CD4-positive, alpha-beta T cell (primary cell): Measurements from ENCODE around the gene NR2F1-AS1. TPM values are rescaled to one million over a fixed set of nuclear protein-coding genes. Genes with fewer than 3 reads are reported as not detected.

Source experiments
- ATAC-seq: fragments of 200-7000 bp; cut with Tn5 transposase; one replicate; pipeline ENCODE4 v1.10.0; 2022; ENCODE audit warnings: mild to moderate bottlenecking; ENCODE audit not compliant: poor library complexity
- CTCF ChIA-PET: fragments of 350-600 bp; sonication (Branson Sonifier 250); formaldehyde crosslinking; loops from one replicate; lab custom pipeline; 2021; ENCODE audit warnings: antibody characterized with exemption, inconsistent platforms; lab: Charles Lee
- POLR2A ChIA-PET: fragments of 350-600 bp; sonication (Branson Sonifier 250); formaldehyde crosslinking; loops from one replicate; lab custom pipeline; 2021; ENCODE audit warnings: antibody characterized with exemption, inconsistent platforms; lab: Charles Lee
- DNase-seq, 14 experiments: peaks; one replicate each; pipeline ENCODE4 v3.0.0-alpha.2; 2013 to 2020; ENCODE audit warnings: mixed read lengths in 2 of 14
- H3K27ac ChIP-seq, 2 donors: one replicate each; pipeline versions ENCODE4 v1.5.1 to v1.7.0; 2013; ENCODE audit warnings: low read length in 2 of 2, low read depth in 1 of 2, mild to moderate bottlenecking in 1 of 2
- H3K27me3 ChIP-seq, 2 experiments: 1 replicate in 1 of 2; 2 replicates in 1 of 2; pipeline versions ENCODE4 v1.6.1 to v1.7.0; 2013; ENCODE audit warnings: low read length in 2 of 2, control low read depth in 1 of 2, mild to moderate bottlenecking in 1 of 2, moderate library complexity in 1 of 2; ENCODE audit not compliant: insufficient read depth in 2 of 2, control insufficient read depth in 1 of 2
- H3K36me3 ChIP-seq: one replicate; pipeline ENCODE4 v1.6.1; 2013; ENCODE audit warnings: low read length, control low read depth; ENCODE audit not compliant: insufficient read depth
- H3K4me1 ChIP-seq: one replicate; pipeline ENCODE4 v1.6.1; 2013; ENCODE audit warnings: low read length, control low read depth; ENCODE audit not compliant: insufficient read depth
- H3K4me3 ChIP-seq: one replicate; pipeline ENCODE4 v1.5.1; 2013; ENCODE audit warnings: mild to moderate bottlenecking, low read length, moderate library complexity
- H3K9me3 ChIP-seq, 2 experiments: 1 replicate in 1 of 2; 2 replicates in 1 of 2; pipeline versions ENCODE4 v1.6.1 to v1.7.0; 2013; ENCODE audit warnings: low read length in 2 of 2, mild to moderate bottlenecking in 2 of 2, control low read depth in 1 of 2, moderate library complexity in 1 of 2; ENCODE audit not compliant: control insufficient read depth in 1 of 2, insufficient read depth in 1 of 2
- H3K27ac Mint-ChIP-seq: one replicate; pipeline ENCODE4 v1.8.0; 2020; ENCODE audit warnings: mixed read lengths
- H3K27me3 Mint-ChIP-seq: one replicate; pipeline ENCODE4 v1.8.0; 2021; ENCODE audit warnings: mixed read lengths
- H3K36me3 Mint-ChIP-seq: one replicate; pipeline ENCODE4 v1.8.0; 2021; ENCODE audit warnings: low read depth, mixed read lengths
- H3K4me1 Mint-ChIP-seq: one replicate; pipeline ENCODE4 v1.8.0; 2021; ENCODE audit warnings: low read depth, mixed read lengths
- H3K4me3 Mint-ChIP-seq: one replicate; pipeline ENCODE4 v1.8.0; 2020; ENCODE audit warnings: mild to moderate bottlenecking, mixed read lengths
- H3K9me3 Mint-ChIP-seq: one replicate; pipeline ENCODE4 v1.8.0; 2020; ENCODE audit warnings: mixed read lengths
- intact Hi-C, 2 experiments: fragments of 100-400 bp; cut with DNase I in 1 of 2; cut with micrococcal nuclease in 1 of 2; formaldehyde crosslinking; loops; one replicate each; pipeline versions ENCODE4 v1.15.1 to v1.9.0; 2023 to 2025; cut with DNase I, micrococcal nuclease
- total RNA-seq, 174 experiments: library from RNA in 2 of 174; stranded (reverse) in 2 of 174; gene quantifications; one replicate each; pipeline ENCODE4 v1.2.3 and lab custom pipeline; 2021 to 2026
- TF ChIP-seq, protein P1 (sequence below): fragments of 200-600 bp; IDR thresholded peaks from one replicate; pipeline ENCODE4 v1.8.0; 2022; ENCODE audit warnings: antibody characterized with exemption, mild to moderate bottlenecking

Gene NR2F1-AS1
- total RNA-seq, 2 experiments from 2014 or later, result not detected

DNA sequence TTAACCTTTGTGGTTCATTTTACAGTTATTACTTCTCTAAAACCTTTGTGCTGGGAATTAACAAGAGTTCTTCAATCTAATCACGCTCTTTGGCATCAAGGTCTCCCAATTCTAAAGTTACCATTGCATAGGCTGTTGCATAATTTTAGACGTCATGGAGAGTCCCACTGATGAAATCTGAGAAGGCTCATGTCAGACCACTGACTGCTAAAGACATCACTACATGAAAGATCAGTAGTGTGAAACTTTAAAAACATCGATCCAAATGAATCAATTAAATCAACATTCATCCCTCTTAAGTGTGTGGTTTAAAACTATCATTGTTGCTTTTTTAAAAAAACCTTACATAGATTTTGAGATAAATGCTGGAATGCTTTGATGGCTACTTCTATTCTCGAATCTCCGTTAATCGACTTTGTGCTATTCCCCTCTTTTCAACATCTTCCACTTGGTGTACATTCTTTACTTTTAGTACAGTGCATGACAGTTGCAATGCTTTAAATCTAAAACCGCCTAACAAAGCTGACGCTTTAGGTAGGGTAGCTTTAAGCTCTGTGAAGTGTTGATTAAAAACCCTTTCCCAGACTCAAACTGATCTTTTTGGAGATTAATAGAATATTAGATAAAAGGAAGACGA, 35.6 kb upstream of the NR2F1-AS1 start:
- H3K36me3 Mint-ChIP-seq, result peaks cover 3% of the 10 kb centered on the region
- TF ChIP-seq, protein P1, sequence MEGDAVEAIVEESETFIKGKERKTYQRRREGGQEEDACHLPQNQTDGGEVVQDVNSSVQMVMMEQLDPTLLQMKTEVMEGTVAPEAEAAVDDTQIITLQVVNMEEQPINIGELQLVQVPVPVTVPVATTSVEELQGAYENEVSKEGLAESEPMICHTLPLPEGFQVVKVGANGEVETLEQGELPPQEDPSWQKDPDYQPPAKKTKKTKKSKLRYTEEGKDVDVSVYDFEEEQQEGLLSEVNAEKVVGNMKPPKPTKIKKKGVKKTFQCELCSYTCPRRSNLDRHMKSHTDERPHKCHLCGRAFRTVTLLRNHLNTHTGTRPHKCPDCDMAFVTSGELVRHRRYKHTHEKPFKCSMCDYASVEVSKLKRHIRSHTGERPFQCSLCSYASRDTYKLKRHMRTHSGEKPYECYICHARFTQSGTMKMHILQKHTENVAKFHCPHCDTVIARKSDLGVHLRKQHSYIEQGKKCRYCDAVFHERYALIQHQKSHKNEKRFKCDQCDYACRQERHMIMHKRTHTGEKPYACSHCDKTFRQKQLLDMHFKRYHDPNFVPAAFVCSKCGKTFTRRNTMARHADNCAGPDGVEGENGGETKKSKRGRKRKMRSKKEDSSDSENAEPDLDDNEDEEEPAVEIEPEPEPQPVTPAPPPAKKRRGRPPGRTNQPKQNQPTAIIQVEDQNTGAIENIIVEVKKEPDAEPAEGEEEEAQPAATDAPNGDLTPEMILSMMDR, result no peak
- H3K4me3 Mint-ChIP-seq, result no peak overlapping the region
- peaks cover 0 to 5% of the 10 kb centered on the region in 2 experiments for H3K9me3 ChIP-seq
- no peak overlapping the region for H3K27ac ChIP-seq
- peaks cover 14% of the 10 kb centered on the region for H3K4me1 ChIP-seq
- peaks cover 72% of the 10 kb centered on the region for H3K27me3 Mint-ChIP-seq
- DNase-seq (no peak), ATAC-seq (no peak)
- no peaks in the 10 kb centered on the region for H3K9me3 Mint-ChIP-seq
- no peak overlapping the region for H3K27ac Mint-ChIP-seq
- POLR2A ChIA-PET, result no interaction called here
- intact Hi-C loops, result loop anchor here (5.0 to 10.0 kb wide), 2 partner anchors 34 to 498 kb away; partner anchors contain the start of genes NR2F1 (in 1 of the 2) and NR2F1-AS1 (in 1 of the 2)
- CTCF ChIA-PET, result no interaction called here
- H3K4me1 Mint-ChIP-seq, result peaks cover 19% of the 10 kb centered on the region
- H3K36me3 ChIP-seq, result no peaks in the 10 kb centered on the region
- peaks cover 20 to 31% of the 10 kb centered on the region in 2 experiments for H3K27me3 ChIP-seq
- no peak overlapping the region for H3K4me3 ChIP-seq

DNA sequence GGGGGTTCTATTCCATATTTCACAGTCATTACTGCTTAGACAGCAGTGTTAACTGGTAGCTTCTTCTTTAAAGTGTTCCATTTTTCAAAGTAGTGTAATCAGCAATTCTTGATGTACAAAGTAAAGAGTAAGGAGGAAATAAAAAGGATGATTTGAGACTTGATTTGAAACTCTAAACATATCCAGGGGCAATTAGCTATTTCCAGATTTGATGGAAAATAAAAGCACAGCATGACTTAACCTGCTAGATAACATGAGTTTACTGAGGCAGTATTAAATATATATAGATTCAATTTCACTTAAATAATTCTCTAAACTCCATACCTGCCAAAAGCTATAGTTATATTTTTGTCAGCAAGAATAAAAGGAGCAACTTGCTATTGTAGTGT, 31.8 kb upstream of the NR2F1-AS1 start:
- Mint-ChIP-seq H3K4me1 (peaks cover 13% of the 10 kb centered on the region), H3K9me3 (no peaks in the 10 kb centered on the region), H3K36me3 (no peaks in the 10 kb centered on the region), H3K27ac (no peak overlapping the region), H3K4me3 (no peak overlapping the region), H3K27me3 (peaks cover 96% of the 10 kb centered on the region)
- Histone ChIP-seq H3K27me3 (peaks cover 44 to 65% of the 10 kb centered on the region in 2 experiments), H3K36me3 (no peaks in the 10 kb centered on the region), H3K9me3 (peaks cover 5 to 12% of the 10 kb centered on the region in 2 experiments), H3K4me1 (peaks cover 4% of the 10 kb centered on the region), H3K4me3 (no peak overlapping the region), H3K27ac (no peak overlapping the region)
- intact Hi-C loops, result loop anchor here in 1 of 2 experiments (10.0 kb wide), 1 partner anchor 502 kb away; a partner anchor contains a TSS
- DNase-seq, result no peak
- no peak for ATAC-seq
- CTCF ChIA-PET, result interaction anchor here (0.9 to 1.3 kb wide), 2 partner anchors 12 to 22 kb away, joined by 3 read pairs; no protein-coding TSS in a partner anchor
- POLR2A ChIA-PET, result interaction anchor here (0.8 to 2.1 kb wide), 2 partner anchors 9 to 13 kb away, joined by 3 to 4 read pairs; no protein-coding TSS in a partner anchor
- TF ChIP-seq, protein P1, result no peak

DNA sequence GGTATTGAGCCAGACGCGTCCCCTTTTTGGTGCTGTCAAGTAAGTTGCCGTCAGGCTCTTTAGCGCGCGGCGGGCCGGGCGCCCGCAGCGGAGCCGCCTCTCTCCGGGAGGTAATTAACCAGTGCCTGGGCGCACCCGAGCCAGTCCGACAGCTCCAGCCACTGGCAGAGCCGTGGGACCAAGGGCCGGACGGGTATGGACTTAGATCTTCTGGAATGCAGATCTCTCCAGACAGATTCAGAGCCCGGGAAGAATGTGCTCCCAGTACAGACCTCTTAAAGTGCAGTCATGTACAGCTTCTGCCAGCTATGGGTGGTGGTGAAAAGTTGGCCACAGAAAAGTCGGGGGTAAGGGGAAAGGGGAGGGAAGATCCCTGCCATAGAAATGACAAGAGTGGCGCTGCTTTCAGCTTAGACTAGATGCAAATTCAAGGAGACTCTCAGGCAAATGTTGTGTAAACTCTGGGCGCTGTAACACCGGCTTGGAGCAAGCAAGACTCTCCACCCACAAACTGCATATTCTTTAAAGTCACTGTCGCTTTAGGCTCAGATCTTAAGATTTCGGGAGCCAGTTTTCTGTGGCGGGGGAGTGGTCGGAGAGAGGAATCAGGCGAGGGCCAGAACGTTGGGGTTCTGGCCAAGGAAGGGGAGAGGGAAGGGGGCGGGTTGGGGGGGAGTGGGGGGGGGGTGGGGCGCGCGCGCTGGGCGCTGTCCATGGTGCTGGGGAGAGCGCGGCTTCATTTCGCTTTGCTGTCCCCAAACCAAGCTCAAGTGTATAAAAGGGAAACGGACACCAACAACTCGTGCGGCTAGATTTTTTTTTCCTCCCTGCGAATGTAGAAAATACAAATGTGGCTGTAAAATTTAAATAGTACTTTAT, 31.2 kb upstream of the NR2F1-AS1 start:
- ChIA-PET POLR2A (interaction anchor here (0.6 to 2.1 kb wide), 4 partner anchors 8 to 1930 kb away, joined by 3 to 6 read pairs (median 4); no protein-coding TSS in a partner anchor), CTCF (interaction anchor here (0.9 to 1.3 kb wide), 2 partner anchors 13 to 23 kb away, joined by 3 read pairs; no protein-coding TSS in a partner anchor)
- Mint-ChIP-seq H3K27me3 (peaks cover 97% of the 10 kb centered on the region), H3K27ac (no peak overlapping the region), H3K4me3 (no peak overlapping the region), H3K4me1 (peaks cover 20% of the 10 kb centered on the region), H3K36me3 (no peaks in the 10 kb centered on the region), H3K9me3 (no peaks in the 10 kb centered on the region)
- DNase-seq (peak in 4 of 14 experiments; percentile 10 to 51 (median 27)), ATAC-seq (peak; percentile 29)
- intact Hi-C loops, result loop anchor here in 1 of 2 experiments (10.0 kb wide), 1 partner anchor 503 kb away; a partner anchor contains a TSS
- Histone ChIP-seq H3K9me3 (peaks cover 5 to 12% of the 10 kb centered on the region in 2 experiments), H3K36me3 (no peaks in the 10 kb centered on the region), H3K4me3 (no peak overlapping the region), H3K27me3 (peaks cover 50 to 72% of the 10 kb centered on the region in 2 experiments), H3K4me1 (peaks cover 10% of the 10 kb centered on the region), H3K27ac (no peak overlapping the region)
- TF ChIP-seq, protein P1, result no peak
